Right lobe of liver (tissue), 6 donors: ENCODE results near the gene TAF3. TPM values are rescaled to one million over a fixed set of nuclear protein-coding genes. Genes with fewer than 3 reads are reported as not detected.
A peak's percentile ranks its signal among the peaks of the same experiment; 100 is the strongest.

Experiments used
- ATAC-seq, 4 donors: fragments of 200-7000 bp; cut with Tn5 transposase; one replicate each; pipeline ENCODE4 v1.9.1; 2020; ENCODE audit warnings: mild to moderate bottlenecking in 4 of 4, moderate library complexity in 4 of 4
- DNase-seq, 3 donors: peaks; one replicate each; pipeline ENCODE4 v3.0.0-alpha.2; 2020
- H3K27ac ChIP-seq, 3 donors: fragments of 200-600 bp; one replicate each; pipeline ENCODE4 v1.8.0; 2022
- H3K27me3 ChIP-seq, 2 donors: fragments of 200-600 bp; one replicate each; pipeline ENCODE4 v1.8.0; 2022
- H3K36me3 ChIP-seq, 4 donors: fragments of 200-600 bp; sonication (generic) in 1 of 4; one replicate each; pipeline versions ENCODE4 v1.5.1 to v1.8.0; 2017 to 2022; ENCODE audit warnings: control low read depth in 1 of 4
- H3K4me1 ChIP-seq, 4 donors: fragments of 200-600 bp; sonication (generic) in 1 of 4; one replicate each; pipeline versions ENCODE4 v1.5.1 to v1.8.0; 2017 to 2022; ENCODE audit warnings: control low read depth in 1 of 4
- H3K4me3 ChIP-seq, 3 donors: fragments of 200-600 bp; one replicate each; pipeline ENCODE4 v1.8.0; 2022
- H3K9me3 ChIP-seq, 4 donors: fragments of 200-600 bp; sonication (generic) in 1 of 4; one replicate each; pipeline versions ENCODE4 v1.5.1 to v1.8.0; 2017 to 2022; ENCODE audit warnings: control low read depth in 1 of 4
- POLR2A ChIP-seq: fragments of 450-650 bp; IDR thresholded peaks from one replicate; pipeline ENCODE4 v1.6.1; 2017; ENCODE audit warnings: antibody characterized with exemption, mild to moderate bottlenecking
- WGBS: methylation state at CpG from one replicate; pipeline ENCODE4 v1.1.6; 2018; ENCODE audit warnings: low coverage, low lambda C conversion rate; ENCODE audit not compliant: insufficient coverage; ENCODE audit errors: missing lambda C conversion rate; 5-methylcytosine and 5-hydroxymethylcytosine counted together
- intact Hi-C, 2 donors: fragments of 100-400 bp; cut with DNase I; formaldehyde crosslinking; loops; one replicate each; pipeline versions ENCODE4 v1.11.2 to v1.14.1; 2022
- total RNA-seq, 6 experiments: library from RNA; depleted of rRNA in 2 of 6; stranded (reverse); fragments of >200 nt in 2 of 6; fragmentation: NEBNext Ultra II Directional in 3 of 6; extraction: Animal tissue kit (Norgen Biotek cat#: 25700) in 3 of 6; gene quantifications; one replicate each; pipeline versions ENCODE4 v1.1.0 to v1.2.4, GENCODE V29; 2016 to 2023
- TF ChIP-seq, protein P1 (sequence below), 4 donors: fragments of 200-600 bp in 3 of 4; fragments of 450-650 bp in 1 of 4; IDR thresholded peaks; one replicate each; pipeline versions ENCODE4 v1.5.1 to v1.8.0; 2016 to 2022; ENCODE audit warnings: antibody characterized with exemption in 4 of 4, mild to moderate bottlenecking in 2 of 4
- donor health status: DM: no; HTN: yes; CAD: no.
- donor health status: DM: no; HTN: no; CAD: no.
- donor health status: DM: no; HTN: no; CAD: no.
- donor health status: DM: no; HTN: yes; CAD: no.
- donor health status: DM: no; HTN: yes; CAD: no.

TAF3 gene
- total RNA-seq, 6 experiments from 2014 or later: 1.9 to 3.5 (median 3.0) TPM

DNA sequence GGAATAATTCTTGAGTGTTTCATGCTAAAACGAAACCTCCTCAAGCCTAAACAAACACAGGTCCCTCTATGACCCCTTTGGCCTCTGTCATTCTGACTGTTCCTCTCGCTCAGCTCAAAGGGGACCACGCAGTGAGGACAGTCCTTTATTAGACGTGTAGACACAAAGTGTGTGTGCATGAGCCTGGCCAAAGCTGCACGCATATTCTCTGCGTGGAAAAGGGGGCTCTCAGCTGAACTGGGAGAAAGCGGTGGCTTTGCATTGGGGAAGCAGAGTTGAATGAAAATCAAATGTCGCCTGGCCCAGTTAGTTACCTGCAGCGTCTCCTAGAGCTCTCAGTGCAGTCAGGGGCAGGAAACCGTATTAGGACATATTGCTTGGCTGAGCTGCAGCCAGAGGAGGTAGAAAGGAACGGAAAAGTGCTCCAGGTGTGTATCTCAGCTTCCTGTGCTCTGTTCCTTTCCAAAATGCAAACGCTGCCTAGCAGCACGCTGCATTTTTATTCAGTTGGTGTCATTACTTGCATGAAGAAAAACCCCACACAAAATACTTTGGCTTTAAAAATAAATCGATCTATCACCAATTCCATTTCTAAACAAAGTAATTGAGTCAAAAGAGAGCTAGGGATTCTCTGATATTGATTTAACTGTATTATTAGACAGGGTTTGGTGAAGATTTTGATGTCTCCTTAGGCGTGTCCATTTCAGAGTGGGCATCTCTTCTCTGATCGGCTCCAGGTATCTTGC lies 241.1 kb downstream of the TAF3 start:
- H3K9me3 ChIP-seq: no peaks in the 10 kb centered on the region
- intact Hi-C loops: no loop called here
- TF ChIP-seq, protein P1, sequence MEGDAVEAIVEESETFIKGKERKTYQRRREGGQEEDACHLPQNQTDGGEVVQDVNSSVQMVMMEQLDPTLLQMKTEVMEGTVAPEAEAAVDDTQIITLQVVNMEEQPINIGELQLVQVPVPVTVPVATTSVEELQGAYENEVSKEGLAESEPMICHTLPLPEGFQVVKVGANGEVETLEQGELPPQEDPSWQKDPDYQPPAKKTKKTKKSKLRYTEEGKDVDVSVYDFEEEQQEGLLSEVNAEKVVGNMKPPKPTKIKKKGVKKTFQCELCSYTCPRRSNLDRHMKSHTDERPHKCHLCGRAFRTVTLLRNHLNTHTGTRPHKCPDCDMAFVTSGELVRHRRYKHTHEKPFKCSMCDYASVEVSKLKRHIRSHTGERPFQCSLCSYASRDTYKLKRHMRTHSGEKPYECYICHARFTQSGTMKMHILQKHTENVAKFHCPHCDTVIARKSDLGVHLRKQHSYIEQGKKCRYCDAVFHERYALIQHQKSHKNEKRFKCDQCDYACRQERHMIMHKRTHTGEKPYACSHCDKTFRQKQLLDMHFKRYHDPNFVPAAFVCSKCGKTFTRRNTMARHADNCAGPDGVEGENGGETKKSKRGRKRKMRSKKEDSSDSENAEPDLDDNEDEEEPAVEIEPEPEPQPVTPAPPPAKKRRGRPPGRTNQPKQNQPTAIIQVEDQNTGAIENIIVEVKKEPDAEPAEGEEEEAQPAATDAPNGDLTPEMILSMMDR (IDR thresholded peaks at IDR 0.05): no peak
- TF ChIP-seq POLR2A: no peak
- H3K27ac ChIP-seq: no peak overlapping the region
- DNase-seq (no peak), ATAC-seq (no peak)
- WGBS: 35% methylated on average over 16 of the region's 16 CpGs
- no peaks in the 10 kb centered on the region for H3K36me3 ChIP-seq
- peaks cover 0 to 7% of the 10 kb centered on the region in 2 donors for H3K27me3 ChIP-seq
- no peak overlapping the region for H3K4me3 ChIP-seq
- H3K4me1 ChIP-seq: no peaks in the 10 kb centered on the region

DNA sequence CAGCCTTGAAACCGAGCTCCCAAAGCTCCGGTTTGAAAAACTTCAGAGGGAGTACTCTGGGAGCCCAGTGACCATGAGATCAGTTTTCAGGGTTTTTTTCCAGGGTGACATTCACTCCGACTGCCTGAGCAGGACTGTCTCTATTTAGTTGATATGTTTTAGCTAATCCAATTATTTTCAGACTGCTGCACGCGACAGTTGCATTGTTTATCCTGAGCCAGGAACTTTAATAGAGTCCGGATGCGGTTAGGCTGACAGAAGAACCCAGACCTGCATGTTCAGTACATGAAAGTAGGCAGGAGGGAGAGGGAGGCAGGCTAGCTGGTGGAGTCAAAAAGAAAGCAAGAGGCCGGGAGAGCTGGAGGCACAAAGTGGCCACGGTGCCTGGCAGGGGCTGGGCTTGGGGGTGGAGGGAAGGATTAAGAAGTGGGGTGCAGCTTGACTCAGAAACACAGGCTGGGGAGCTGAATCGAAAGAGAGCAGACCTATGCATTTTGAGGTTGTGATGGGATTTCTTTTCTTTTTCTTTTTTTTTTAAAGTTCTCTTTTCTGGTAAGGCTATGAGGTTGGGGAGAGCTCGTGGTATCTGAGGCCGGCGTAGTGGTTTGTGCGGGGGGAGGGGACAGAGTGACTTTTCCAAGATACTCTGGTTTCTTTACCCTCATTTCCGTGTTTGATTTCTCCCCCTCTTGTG lies 241.9 kb downstream of the TAF3 start:
- ATAC-seq: peak in 2 of 4 donors; percentile 2 to 16
- Histone ChIP-seq H3K27me3 (peaks cover 0 to 1% of the 10 kb centered on the region in 2 donors), H3K4me1 (no peaks in the 10 kb centered on the region)

DNA sequence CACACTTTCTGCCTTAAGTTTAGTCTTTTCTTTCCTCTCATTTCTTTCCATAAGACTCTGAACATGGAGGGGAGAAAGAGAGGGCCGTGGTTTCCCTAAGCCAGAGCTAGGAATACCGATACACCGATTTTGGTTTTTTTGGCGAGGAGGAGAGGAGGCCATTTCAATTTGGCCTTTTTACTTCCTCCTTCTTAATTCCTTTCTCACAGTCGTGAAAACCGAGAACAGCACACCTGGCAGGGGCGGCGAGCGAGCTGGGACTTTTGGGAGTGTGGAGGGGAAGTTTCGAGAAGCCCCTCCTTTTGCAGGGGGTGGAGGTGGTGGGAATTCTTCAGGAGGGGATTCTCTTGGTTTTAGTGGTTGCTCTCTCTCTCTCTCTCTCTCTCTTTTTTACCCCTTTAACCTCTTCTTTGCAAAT lies 242.4 kb downstream of the TAF3 start:
- intact Hi-C loops: no loop called here
- no peaks in the 10 kb centered on the region for H3K9me3 ChIP-seq
- ATAC-seq (no peak), DNase-seq (no peak)
- H3K4me1 ChIP-seq: no peaks in the 10 kb centered on the region
- no peaks in the 10 kb centered on the region for H3K36me3 ChIP-seq
- 21% methylated on average over 10 of the region's 10 CpGs for WGBS
- TF ChIP-seq, protein P1 (IDR thresholded peaks at IDR 0.05): no peak
- no peak for TF ChIP-seq POLR2A
- H3K4me3 ChIP-seq: no peak overlapping the region
- H3K27me3 ChIP-seq: no peaks in the 10 kb centered on the region
- no peak overlapping the region for H3K27ac ChIP-seq

More for the DNA sequence above, 241.9 kb downstream of the TAF3 start:
- 13% methylated on average over 15 of the region's 15 CpGs for whole genome bisulfite sequencing
- TF ChIP-seq, protein P1 (IDR thresholded peaks at IDR 0.05): no peak
- TF ChIP-seq POLR2A: no peak
- Histone ChIP-seq H3K4me3 (no peak overlapping the region), H3K9me3 (no peaks in the 10 kb centered on the region), H3K27ac (no peak overlapping the region), H3K36me3 (no peaks in the 10 kb centered on the region)
- no peak for DNase-seq
- intact Hi-C loops: no loop called here

DNA sequence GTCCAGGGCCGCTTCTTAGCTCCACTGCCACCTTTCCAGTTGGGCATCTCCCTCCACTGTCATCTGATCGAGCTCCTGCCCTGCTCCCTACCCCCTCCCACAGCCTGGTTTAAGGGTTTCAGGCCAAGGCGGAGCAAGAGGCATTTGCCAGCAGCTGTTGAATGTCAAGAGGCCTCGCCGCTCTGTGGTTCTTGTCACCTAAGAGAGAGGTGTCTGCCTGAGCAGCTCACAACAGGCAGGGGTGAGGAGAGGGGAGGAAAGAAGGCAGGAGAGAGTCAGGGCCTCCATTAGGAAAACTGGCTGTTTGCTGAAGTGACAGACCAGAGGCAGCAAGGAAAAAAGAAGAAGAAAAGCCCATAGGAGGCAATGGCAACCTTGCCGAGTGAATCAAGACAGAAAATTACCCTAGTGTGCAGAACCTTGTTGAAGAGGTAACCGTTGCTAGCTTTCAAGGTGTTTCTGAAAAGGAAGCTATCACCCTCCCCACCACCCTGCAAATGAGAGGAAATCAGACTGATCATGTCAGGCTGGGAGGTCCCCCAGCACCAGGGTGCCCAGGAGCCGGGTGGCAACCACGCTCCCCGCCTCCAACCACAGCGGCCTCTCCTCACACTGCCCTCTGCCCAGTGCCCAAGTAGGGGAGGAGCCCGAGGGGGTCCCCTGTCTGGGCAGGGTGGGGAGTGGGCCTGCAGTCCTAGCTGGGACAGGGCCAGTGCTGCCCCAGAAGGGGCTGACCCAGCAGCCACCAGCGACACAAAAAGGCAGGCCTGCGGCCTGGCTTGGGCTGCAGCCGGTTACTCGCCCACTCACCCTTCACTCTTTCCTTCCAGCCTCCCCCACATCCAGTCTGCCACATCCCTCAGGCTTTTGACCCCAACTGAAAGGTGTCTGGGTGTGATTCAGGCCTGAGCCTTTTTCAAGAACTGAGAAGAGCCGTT lies 243.2 kb downstream of the TAF3 start:
- 64% methylated on average over 10 of the region's 17 CpGs for WGBS
- intact Hi-C loops: no loop called here
- Histone ChIP-seq H3K4me1 (no peaks in the 10 kb centered on the region), H3K27ac (no peak overlapping the region), H3K9me3 (no peaks in the 10 kb centered on the region), H3K4me3 (no peak overlapping the region), H3K27me3 (no peaks in the 10 kb centered on the region), H3K36me3 (no peaks in the 10 kb centered on the region)
- TF ChIP-seq POLR2A: no peak
- TF ChIP-seq, protein P1 (IDR thresholded peaks at IDR 0.05): no peak
- DNase-seq: no peak
- peak in 2 of 4 donors; percentile 6 to 12 for ATAC-seq
